ENCODE results near the gene AKR7A2.

- no peak for TF ChIP-seq CTCF (IDR thresholded peaks at IDR 0.05)
- TF ChIP-seq POLR2A (IDR thresholded peaks at IDR 0.05; ENCODE audit: low read depth) = no peak
These were observed 51.5 kb downstream of the AKR7A2 start for GRCh38 chr1:19260211-19261138.
